SK-N-MC (cell line): ENCODE data around the gene MMEL1.

Experiments
- DNase-seq: peaks from one replicate; pipeline ENCODE4 v3.0.0-alpha.2; 2011; ENCODE audit warnings: low read depth, low spot score
- H3K27ac ChIP-seq: fragments of 200-600 bp; sonication (generic); 2 replicates; pipeline ENCODE4 v1.5.1; 2016; ENCODE audit warnings: mixed run types
- H3K36me3 ChIP-seq: fragments of 200-600 bp; sonication (generic); 2 replicates; pipeline ENCODE4 v1.6.1; 2017; ENCODE audit warnings: antibody characterized with exemption, low read length, mixed read lengths; ENCODE audit not compliant: insufficient read depth
- H3K4me3 ChIP-seq: fragments of 200-600 bp; sonication (generic); 2 replicates; pipeline ENCODE4 v1.5.1; 2016
- H3K9ac ChIP-seq: fragments of 200-600 bp; sonication (generic); 2 replicates; pipeline ENCODE4 v1.8.0; 2017; ENCODE audit warnings: mixed run types, mixed read lengths; ENCODE audit not compliant: insufficient read length
- H3K9me3 ChIP-seq: fragments of 200-600 bp; sonication (generic); 2 replicates; pipeline ENCODE4 v1.6.1; 2017; ENCODE audit warnings: low read depth, mild to moderate bottlenecking, antibody characterized with exemption, low read length, moderate library complexity, mixed read lengths
- EZH2 ChIP-seq: fragments of 200-600 bp; sonication (generic); IDR thresholded peaks from one replicate; pipeline ENCODE4 v1.6.1; 2017; ENCODE audit warnings: antibody characterized with exemption
- FOXP2 ChIP-seq: optimal IDR thresholded peaks from 2 replicates; pipeline ENCODE3; 2011; ENCODE audit warnings: mild to moderate bottlenecking, moderate library complexity; ENCODE audit not compliant: insufficient read depth; ENCODE audit errors: extremely low read length, control extremely low read depth
- POLR2AphosphoS5 ChIP-seq: IDR thresholded peaks from 2 replicates; pipeline ENCODE4 v1.6.1; 2012; ENCODE audit warnings: mild to moderate bottlenecking, low read depth, low read length, borderline replicate concordance

MMEL1 gene

DNA sequence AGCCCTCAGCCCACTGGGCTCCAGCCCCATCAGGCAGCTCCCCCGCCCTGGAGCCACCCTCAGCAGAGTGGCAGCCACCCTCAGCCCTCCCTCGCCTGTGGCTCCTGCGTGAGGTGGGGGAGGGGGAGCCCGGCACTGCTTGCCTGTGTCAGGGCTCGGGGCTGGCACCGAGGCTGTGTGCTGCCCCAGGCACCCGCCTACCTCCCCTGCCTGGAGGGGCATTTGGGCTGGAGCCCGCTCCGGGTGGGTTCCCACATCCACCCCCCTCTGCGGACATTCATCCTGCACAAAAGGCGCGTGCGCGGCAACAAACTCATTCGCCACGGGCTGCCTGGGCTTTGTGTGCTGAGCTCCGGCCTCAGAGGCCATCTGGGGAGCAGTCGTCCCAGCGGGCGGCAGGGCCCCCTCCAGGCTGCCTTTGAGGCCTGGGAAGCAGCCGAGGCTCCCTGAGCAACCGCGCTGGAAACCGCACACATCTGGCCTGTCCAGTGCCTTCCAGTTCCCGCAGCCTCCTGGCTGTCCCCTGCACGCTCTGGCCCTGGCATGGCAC lies 89.2 kb downstream of the MMEL1 start:
- no peak for TF ChIP-seq FOXP2
- TF ChIP-seq POLR2AphosphoS5, result no peak
- TF ChIP-seq EZH2, result no peak
- H3K4me3 ChIP-seq, result no peak overlapping the region
- H3K27ac ChIP-seq, result 0 out of 2 replicates have a peak overlapping the region, but pooled peaks have one; percentile 9
- DNase-seq, result no peak
- H3K9ac ChIP-seq, result no peak overlapping the region
- no peaks in the 10 kb centered on the region for H3K9me3 ChIP-seq
- no peaks in the 10 kb centered on the region for H3K36me3 ChIP-seq

- no peaks in the 10 kb centered on the region for H3K36me3 ChIP-seq
- H3K4me3 ChIP-seq, result no peak overlapping the region
- no peaks in the 10 kb centered on the region for H3K9me3 ChIP-seq
- H3K27ac ChIP-seq, result no peak overlapping the region
- no peak overlapping the region for H3K9ac ChIP-seq
- TF ChIP-seq EZH2 (no peak), FOXP2 (no peak), POLR2AphosphoS5 (no peak)
- DNase-seq, result no peak
Measured at GRCh38 chr1:2542246-2542915, 90.4 kb downstream of the MMEL1 start.

- no peak for DNase-seq
- Histone ChIP-seq H3K9ac (no peak overlapping the region), H3K9me3 (no peaks in the 10 kb centered on the region), H3K27ac (no peak overlapping the region), H3K4me3 (no peak overlapping the region), H3K36me3 (no peaks in the 10 kb centered on the region)
- TF ChIP-seq EZH2 (no peak), POLR2AphosphoS5 (no peak), FOXP2 (no peak)
Measured at GRCh38 chr1:2541619-2542245, 91.1 kb downstream of the MMEL1 start.

GRCh38 chr1:2540816-2541492 lies 91.9 kb downstream of the MMEL1 start:
- Histone ChIP-seq H3K4me3 (peak overlapping the region; percentile 36), H3K9ac (no peak overlapping the region), H3K36me3 (no peaks in the 10 kb centered on the region), H3K9me3 (no peaks in the 10 kb centered on the region), H3K27ac (no peak overlapping the region)
- TF ChIP-seq EZH2 (no peak), POLR2AphosphoS5 (no peak), FOXP2 (no peak)
- DNase-seq, result no peak
